Stimulated activated CD8-positive, alpha-beta memory T cell treated with anti-CD3 and anti-CD28 coated beads, Interleukin-12 subunit alpha, Interleukin-12 subunit beta, amount 100 ng/mL, for 4 hours (primary cell): ENCODE data around the gene PTPRZ1.

ENCODE experiments used
- DNase-seq: peaks from one replicate; pipeline ENCODE4 v3.0.0-alpha.2; 2020; ENCODE audit warnings: low read depth

Gene PTPRZ1

GRCh38 chr7:121954803-121955202 lies 81.8 kb downstream of the PTPRZ1 start:
- no peak for DNase-seq

DNA sequence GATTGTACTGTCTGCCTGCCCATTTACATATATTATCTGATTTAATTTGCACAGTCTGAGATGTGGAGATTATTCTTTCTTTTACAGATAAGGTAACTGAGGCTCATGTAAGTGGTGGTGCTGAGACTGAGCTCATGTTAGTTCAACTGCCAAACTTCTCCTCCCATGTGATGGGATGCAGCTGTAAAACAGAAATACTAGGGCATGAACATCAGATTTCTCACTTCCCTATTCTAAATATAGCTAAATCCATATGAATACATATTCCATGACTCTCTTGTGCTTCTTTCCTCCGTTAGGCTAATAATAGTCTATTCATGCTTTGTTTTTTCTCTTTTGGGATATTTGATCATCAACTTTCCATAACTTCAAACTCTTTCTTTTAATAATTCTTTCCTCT lies 84.7 kb downstream of the PTPRZ1 start:
- no peak for DNase-seq

- DNase-seq, result no peak
Observed at GRCh38 chr7:121960678-121961077, 87.7 kb downstream of the PTPRZ1 start.

GRCh38 chr7:121961089-121961867 lies 88.3 kb downstream of the PTPRZ1 start:
- DNase-seq, result no peak

- DNase-seq, result no peak
Observed at GRCh38 chr7:121966276-121966934, 93.4 kb downstream of the PTPRZ1 start.

- DNase-seq, result no peak
Observed at GRCh38 chr7:121966935-121967332, 94.0 kb downstream of the PTPRZ1 start.

- no peak for DNase-seq
Observed at GRCh38 chr7:121985476-121986030, 112.6 kb downstream of the PTPRZ1 start.

DNA sequence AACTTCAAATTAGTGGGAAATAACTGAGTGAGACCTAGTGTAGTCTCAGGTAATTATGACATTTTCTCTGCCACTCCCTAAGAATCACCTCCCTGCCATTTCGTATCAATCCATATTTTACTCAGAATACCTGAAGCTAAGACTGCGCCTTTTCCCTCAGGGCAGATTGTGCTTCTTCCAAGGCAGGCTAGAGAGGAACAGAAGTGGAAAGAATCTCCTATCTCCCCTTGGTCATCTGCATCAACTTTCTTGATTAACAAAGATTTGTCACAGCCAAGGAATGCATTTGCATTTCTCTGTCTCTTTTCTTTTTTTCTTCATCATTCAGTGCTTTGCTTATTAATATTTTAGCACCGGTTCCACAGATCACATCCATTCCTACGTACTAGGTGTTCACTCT lies 119.1 kb downstream of the PTPRZ1 start:
- no peak for DNase-seq

DNA sequence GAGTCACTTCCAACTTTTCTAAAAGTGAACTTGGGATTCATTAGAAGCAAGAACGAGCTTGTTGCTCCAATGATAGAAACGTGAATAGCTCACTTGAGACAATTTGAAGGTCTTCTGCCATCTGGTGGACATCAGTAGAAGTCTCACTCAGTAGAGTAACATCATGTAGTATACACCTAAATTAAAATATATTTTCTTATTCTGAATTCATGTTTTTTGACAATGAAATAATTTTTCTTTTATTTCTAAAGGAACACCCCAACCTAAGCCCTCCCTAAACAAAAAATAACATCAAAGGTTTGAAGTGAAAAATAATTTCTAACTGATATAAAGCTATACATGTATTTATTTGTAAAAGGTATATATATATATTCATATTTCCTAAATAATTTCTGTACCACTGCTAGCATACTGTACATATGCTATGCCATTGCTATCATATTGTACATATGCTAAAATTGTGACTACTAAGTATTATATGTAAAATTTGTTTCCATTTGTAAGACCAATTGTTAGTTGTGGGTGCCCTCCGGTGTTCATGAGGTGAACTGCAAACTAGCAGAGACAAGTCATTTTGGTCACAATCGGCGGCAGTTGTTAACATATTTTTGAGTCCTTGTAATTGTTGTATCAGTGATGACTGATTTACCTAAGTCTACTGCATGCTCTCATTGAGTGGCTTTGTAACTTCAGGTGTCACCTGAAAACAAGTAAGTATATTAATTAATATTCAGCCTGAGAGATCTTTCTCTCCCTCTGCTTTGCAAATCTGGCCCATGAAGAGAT lies 121.9 kb downstream of the PTPRZ1 start:
- DNase-seq, result no peak

DNA sequence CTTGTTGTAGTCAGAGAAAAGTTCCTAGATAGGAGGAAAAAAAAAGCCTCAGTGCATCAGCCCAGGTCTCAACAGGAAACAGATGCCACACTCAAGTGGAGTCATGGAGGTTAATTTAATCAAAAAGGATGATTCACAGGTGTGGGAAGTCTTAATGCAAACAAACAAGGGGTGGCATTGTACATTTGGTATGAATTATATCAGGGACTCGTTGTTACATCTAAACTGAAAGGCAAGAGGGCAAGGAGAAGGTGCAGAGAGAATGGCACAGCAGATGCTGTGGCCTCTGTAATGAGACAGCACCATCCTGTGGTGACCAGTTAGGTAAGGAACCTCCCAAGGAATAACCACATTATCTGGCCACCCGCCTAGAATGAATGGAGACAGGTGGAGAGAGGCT lies 133.7 kb downstream of the PTPRZ1 start:
- no peak for DNase-seq

GRCh38 chr7:122010116-122010515 lies 137.2 kb downstream of the PTPRZ1 start:
- DNase-seq, result no peak

- no peak for DNase-seq
Observed at GRCh38 chr7:122013065-122013464, 140.1 kb downstream of the PTPRZ1 start.

GRCh38 chr7:122013630-122014029 lies 140.7 kb downstream of the PTPRZ1 start:
- DNase-seq, result no peak

- DNase-seq, result no peak
Observed at GRCh38 chr7:122014697-122015096, 141.7 kb downstream of the PTPRZ1 start.

DNA sequence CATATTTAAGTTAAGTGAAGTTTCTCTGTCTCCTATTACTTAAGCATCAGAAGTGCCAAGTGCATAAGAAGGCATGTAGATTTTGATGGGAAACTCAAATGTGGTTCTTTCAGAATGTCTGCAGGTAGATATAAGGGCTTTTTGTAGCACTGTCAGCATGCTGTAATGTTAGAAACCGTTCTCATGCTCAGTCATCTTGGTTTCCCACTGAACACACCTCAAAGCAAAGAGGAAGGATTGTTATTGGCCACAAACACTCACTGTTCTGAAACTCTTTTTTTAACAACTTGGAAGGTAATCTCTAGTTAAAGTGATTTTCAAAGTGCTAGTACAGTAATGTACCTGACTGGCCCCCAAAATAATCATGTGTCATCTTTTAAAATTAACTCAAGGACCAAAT lies 145.1 kb downstream of the PTPRZ1 start:
- no peak for DNase-seq

- DNase-seq, result no peak
Observed at GRCh38 chr7:122027058-122027457, 154.1 kb downstream of the PTPRZ1 start.

GRCh38 chr7:122033641-122034040 lies 160.7 kb downstream of the PTPRZ1 start:
- no peak for DNase-seq

DNA sequence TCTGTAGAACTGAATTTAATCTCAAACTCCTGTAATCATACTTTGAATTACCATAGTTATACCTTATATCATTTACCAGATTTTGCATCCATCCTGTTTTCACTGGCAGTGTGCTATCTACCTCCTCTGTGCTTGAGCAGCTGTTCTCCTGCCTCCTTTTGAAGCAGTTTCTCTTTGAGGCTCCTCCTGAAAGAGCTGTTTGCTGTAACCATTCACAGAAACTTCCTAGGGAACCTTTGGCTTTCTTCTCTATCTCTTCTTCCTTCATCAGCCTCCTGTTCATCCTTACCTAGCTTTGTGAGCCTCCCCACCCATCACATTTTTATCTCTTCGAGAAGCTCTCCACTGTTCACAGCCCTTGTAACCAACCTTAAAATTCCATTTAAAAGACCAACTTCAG lies 162.9 kb downstream of the PTPRZ1 start:
- DNase-seq, result no peak

GRCh38 chr7:122038134-122038533 lies 165.2 kb downstream of the PTPRZ1 start:
- DNase-seq, result no peak

DNA sequence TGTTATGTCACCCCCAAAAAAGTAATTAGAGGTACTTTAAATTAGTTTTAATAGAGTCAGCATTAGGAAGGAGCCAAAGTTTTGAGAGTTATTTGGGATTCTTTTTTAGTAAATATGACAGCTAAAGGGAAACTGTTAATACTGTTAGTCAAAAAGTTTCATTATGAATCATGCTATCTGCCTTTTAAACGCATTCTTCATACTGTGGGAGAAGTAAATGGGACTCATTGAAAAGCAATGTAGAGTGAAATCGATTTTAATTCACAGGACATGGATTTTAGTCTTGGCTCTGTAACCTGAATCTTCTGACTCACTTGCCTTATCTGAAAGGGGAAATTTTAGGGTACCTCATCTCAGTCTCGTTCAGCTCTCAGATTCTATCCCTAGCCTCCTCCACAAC lies 165.9 kb downstream of the PTPRZ1 start:
- no peak for DNase-seq

- DNase-seq, result no peak
Observed at GRCh38 chr7:122040147-122040546, 167.2 kb downstream of the PTPRZ1 start.

DNA sequence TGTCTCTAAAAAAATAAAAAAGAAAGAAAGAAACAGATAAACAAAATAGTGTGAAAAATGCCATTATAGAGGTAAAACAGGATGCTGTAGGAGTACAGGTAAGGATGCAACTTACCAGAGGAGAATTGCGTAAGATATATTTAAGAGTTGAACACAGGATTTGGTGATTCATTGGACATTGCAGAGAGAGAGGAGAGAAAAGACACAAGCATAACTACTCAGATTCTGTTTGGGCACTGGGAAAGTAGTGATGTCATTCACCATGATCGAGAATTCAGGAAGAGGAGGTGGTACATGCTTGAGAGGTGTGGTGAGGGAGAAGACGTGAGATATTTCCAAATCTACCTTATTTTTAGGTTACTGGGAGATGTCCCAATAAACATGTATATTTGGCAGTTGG lies 173.4 kb downstream of the PTPRZ1 start:
- DNase-seq, result no peak

GRCh38 chr7:122054393-122054792 lies 181.4 kb downstream of the PTPRZ1 start:
- no peak for DNase-seq
